Stomach (tissue), 4 donors: Measurements from ENCODE around the gene LAMB3.

Experiments used
- CTCF ChIP-seq, 7 experiments: fragments of 450-650 bp in 4 of 7; fragments of 200-600 bp in 3 of 7; sonication (generic) in 3 of 7; IDR thresholded peaks; one replicate each; pipeline ENCODE4 v1.5.1; 2016 to 2019; ENCODE audit warnings: antibody characterized with exemption in 7 of 7, control low read depth in 2 of 7, mild to moderate bottlenecking in 1 of 7
- POLR2A ChIP-seq, 4 donors: fragments of 450-650 bp; IDR thresholded peaks; one replicate each; pipeline ENCODE4 v1.6.1; 2016; ENCODE audit warnings: antibody characterized with exemption in 4 of 4, control low read depth in 2 of 4, mild to moderate bottlenecking in 1 of 4, moderate library complexity in 1 of 4
- POLR2AphosphoS5 ChIP-seq, 3 donors: sonication (generic); formaldehyde crosslinking; IDR thresholded peaks; one replicate each; pipeline ENCODE4 v1.6.1; 2016; ENCODE audit warnings: antibody characterized with exemption in 3 of 3

DNA sequence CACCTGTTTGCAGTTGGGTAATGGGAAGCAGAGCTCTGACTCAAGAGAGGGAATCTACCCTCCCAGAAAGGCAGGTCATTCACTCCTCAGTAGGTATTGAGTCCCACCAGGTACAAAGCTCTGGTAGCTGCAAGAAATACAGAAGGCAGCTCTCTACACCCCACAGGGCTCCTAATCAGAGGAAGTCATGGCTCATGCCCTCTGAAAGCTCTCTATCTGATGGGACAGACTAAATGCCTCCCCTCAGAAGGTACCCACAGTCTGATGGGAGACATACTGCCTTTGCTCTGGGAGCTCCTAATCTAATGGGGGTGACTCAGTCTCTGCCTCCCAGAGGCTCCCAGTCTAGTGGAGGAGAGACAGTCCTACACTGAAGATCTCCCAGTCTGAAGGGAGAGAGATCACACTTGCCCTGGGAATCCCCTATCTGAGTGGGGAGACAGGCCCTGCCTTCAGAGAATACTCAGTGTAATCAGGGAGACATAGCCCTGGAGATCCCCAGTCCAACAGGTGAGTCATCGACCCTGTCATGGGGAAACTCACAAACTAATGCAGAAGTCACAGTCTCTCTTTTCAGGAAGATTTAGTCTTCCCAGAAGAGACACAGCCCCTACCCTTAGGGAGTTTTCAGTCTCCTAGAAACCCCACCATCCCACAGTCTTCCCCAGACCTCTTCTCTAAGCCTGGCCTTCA, 45.0 kb downstream of the LAMB3 start:
- TF ChIP-seq CTCF (IDR thresholded peaks at IDR 0.05): no peak
- no peak for TF ChIP-seq POLR2AphosphoS5 (IDR thresholded peaks at IDR 0.05)
- no peak for TF ChIP-seq POLR2A (IDR thresholded peaks at IDR 0.05)
